MM.1S (cell line): ENCODE results near the gene PPP2R2C.

ENCODE experiments used
- EZH2phosphoT487 ChIP-seq: fragments of 300-600 bp; sonication (generic); IDR thresholded peaks from 2 replicates; pipeline ENCODE4 v1.6.1; 2018; ENCODE audit warnings: antibody characterized with exemption, low read length
- TF ChIP-seq, protein P1 (sequence below): fragments of 300-600 bp; sonication (generic); IDR thresholded peaks from 2 replicates; pipeline ENCODE4 v1.5.1; 2016; ENCODE audit warnings: antibody characterized with exemption, low read length, mixed read lengths

DNA sequence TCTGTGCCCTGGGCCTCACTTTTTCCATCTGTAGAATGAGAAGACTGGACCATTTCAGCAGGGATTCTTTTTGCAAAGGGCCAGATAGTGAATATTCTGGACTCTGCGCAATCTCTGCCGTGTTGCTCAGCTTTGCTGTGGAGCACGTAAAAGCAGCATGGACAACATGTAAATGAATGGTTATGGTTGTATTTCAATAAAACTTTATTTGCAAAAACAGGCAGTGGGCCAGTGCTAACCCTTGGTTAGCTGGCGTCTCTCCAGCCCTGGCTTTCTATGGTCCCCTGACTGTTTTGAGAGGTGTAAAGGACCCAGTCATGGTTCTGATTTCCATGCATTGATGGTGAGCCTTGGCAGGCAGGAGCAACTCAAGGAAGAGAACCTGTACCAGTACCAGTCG lies 184.1 kb downstream of the PPP2R2C start:
- TF ChIP-seq EZH2phosphoT487: no peak
- TF ChIP-seq, protein P1, sequence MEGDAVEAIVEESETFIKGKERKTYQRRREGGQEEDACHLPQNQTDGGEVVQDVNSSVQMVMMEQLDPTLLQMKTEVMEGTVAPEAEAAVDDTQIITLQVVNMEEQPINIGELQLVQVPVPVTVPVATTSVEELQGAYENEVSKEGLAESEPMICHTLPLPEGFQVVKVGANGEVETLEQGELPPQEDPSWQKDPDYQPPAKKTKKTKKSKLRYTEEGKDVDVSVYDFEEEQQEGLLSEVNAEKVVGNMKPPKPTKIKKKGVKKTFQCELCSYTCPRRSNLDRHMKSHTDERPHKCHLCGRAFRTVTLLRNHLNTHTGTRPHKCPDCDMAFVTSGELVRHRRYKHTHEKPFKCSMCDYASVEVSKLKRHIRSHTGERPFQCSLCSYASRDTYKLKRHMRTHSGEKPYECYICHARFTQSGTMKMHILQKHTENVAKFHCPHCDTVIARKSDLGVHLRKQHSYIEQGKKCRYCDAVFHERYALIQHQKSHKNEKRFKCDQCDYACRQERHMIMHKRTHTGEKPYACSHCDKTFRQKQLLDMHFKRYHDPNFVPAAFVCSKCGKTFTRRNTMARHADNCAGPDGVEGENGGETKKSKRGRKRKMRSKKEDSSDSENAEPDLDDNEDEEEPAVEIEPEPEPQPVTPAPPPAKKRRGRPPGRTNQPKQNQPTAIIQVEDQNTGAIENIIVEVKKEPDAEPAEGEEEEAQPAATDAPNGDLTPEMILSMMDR: no peak
